Measurements from ENCODE around the gene P2RY12.

DNA sequence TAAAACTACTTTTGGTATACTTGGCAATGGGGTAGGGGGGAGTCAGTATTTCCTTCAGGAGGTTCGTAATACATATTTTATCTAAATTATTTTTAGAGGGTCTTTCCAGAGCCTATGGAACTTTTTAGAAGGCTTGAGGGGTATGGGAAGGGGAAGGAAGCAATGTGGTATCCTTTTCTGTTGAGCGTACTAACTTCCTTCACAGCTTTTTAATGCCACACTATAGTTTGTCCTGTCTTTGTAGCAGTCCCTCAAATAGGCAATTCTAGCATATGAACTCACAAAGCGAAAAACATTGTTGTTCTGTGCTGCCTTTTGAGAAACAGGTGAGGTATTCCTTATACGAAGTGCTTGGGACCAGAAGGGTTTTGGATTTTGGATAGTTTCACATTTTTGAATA is 32.9 kb downstream of the P2RY12 start:
- TF ChIP-seq, protein P1, sequence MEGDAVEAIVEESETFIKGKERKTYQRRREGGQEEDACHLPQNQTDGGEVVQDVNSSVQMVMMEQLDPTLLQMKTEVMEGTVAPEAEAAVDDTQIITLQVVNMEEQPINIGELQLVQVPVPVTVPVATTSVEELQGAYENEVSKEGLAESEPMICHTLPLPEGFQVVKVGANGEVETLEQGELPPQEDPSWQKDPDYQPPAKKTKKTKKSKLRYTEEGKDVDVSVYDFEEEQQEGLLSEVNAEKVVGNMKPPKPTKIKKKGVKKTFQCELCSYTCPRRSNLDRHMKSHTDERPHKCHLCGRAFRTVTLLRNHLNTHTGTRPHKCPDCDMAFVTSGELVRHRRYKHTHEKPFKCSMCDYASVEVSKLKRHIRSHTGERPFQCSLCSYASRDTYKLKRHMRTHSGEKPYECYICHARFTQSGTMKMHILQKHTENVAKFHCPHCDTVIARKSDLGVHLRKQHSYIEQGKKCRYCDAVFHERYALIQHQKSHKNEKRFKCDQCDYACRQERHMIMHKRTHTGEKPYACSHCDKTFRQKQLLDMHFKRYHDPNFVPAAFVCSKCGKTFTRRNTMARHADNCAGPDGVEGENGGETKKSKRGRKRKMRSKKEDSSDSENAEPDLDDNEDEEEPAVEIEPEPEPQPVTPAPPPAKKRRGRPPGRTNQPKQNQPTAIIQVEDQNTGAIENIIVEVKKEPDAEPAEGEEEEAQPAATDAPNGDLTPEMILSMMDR (IDR thresholded peaks at IDR 0.05; ENCODE audit: borderline replicate concordance, extremely low read depth, low read length, poor library complexity, severe bottlenecking): no peak
- TF ChIP-seq EZH2 (IDR thresholded peaks at IDR 0.05; ENCODE audit: borderline replicate concordance, low read depth, low read length, severe bottlenecking): no peak

Data from DND-41 (cell line).